ENCODE data around the gene CGB1. TPM values are rescaled to one million over a fixed set of nuclear protein-coding genes. Genes with fewer than 3 reads are reported as not detected.

The CGB1 gene
- total RNA-seq, 1 experiment from 2014 or later, result not detected

DNA sequence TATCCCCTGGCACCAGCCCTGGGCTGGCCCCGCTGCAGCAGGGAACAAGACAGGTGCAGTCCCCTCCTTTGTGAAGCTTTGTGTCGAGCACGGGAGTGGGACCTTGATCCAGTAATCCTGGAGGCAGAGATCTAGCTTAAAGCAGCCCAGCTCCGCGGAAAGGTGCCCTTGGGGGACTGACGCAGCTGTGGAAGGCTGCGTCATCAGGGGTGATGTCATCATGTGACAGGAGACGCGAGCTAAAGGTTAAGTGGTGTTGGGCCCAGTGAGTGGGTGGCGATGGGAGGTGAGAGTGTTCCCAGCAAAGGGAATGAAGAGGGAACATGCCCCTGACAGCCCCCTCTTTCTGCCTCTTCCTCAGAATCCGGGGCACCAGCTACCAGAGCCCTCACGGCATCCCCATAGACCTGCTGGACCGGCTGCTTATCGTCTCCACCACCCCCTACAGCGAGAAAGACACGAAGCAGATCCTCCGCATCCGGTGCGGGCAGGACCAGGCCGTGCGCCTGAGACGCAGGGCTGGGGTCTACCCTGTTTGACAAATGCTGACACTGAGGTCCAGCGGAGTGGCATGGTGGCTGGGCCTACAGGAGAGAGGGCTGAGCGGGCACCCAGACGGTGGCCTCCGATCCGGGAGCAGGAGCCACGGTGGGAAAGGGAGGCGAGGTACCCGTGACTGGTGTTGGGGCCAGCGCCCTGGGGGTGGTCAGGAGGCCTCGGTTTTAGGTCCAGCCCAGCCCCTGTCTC is 22.4 kb downstream of the CGB1 start:
- H3K14ac ChIP-seq (ENCODE audit: insufficient read depth, low read length), result no peak overlapping the region
- DNase-seq, result no peak
- H2BK20ac ChIP-seq (ENCODE audit: low read depth, low read length, poor library complexity, severe bottlenecking), result no peak overlapping the region
- no peak overlapping the region for H2AK5ac ChIP-seq (ENCODE audit: insufficient read length, low read length)
- TF ChIP-seq CTCF (conservative IDR thresholded peaks at IDR 0.05), result no peak
- peaks cover 8% of the 10 kb centered on the region for H3K23me2 ChIP-seq (ENCODE audit: insufficient read length, low read depth, low read length, poor library complexity, severe bottlenecking)
- no peak overlapping the region for H2BK5ac ChIP-seq (ENCODE audit: insufficient read length, low read length)
- H3K27ac Mint-ChIP-seq, result peak overlapping the region in 1 of 3 experiments; percentile 44; a peak in 1 of 7 replicates
- H3K23ac ChIP-seq (ENCODE audit: insufficient read length, low read depth, low read length), result no peak overlapping the region
- H3K36me3 Mint-ChIP-seq (ENCODE audit: insufficient read depth in 1 of 3, low read depth in 3 of 3), result peaks cover 21 to 69% (median 66%) of the 10 kb centered on the region in 3 experiments; a peak in 6 of 7 replicates
- H3K4me3 Mint-ChIP-seq, result no peak overlapping the region
- H3K9me3 ChIP-seq (ENCODE audit: control insufficient read depth, low read depth, low read length), result no peaks in the 10 kb centered on the region
- no peak overlapping the region for H4K5ac ChIP-seq (ENCODE audit: insufficient read length, low read depth, low read length)
- H2BK120ac ChIP-seq (ENCODE audit: low read depth, low read length, poor library complexity, severe bottlenecking), result no peak overlapping the region
- peaks cover 13% of the 10 kb centered on the region for H3K27me3 Mint-ChIP-seq (ENCODE audit: low read depth)
- no peaks in the 10 kb centered on the region for H3K4me1 ChIP-seq (ENCODE audit: insufficient read depth, low read length)
- no peak overlapping the region for H3K4me2 ChIP-seq (ENCODE audit: insufficient read depth, insufficient read length, low read length)
- H3K18ac ChIP-seq (ENCODE audit: insufficient read length, low read depth, low read length), result no peak overlapping the region
- H2AFZ ChIP-seq (ENCODE audit: low read length), result no peak overlapping the region
- H2BK15ac ChIP-seq (ENCODE audit: low read depth, low read length), result no peak overlapping the region
- no peak overlapping the region for H3T11ph ChIP-seq (ENCODE audit: low read length)
- no peaks in the 10 kb centered on the region; the same call in 1 of the 2 replicates for H3K27me3 ChIP-seq (ENCODE audit: insufficient read depth, low read length)
- H2BK12ac ChIP-seq (ENCODE audit: insufficient read length, low read depth, low read length), result no peak overlapping the region
- no peaks in the 10 kb centered on the region for H4K20me1 ChIP-seq (ENCODE audit: control insufficient read depth, insufficient read depth, insufficient read length)
- H4K91ac ChIP-seq (ENCODE audit: insufficient read length, low read depth, low read length), result no peak overlapping the region
- H3K79me1 ChIP-seq (ENCODE audit: insufficient read depth, low read depth, low read length, poor library complexity, severe bottlenecking), result no peaks in the 10 kb centered on the region
- no peak overlapping the region for H3K56ac ChIP-seq (ENCODE audit: insufficient read length, low read depth, low read length)
- H4K8ac ChIP-seq (replicated peaks; ENCODE audit: insufficient read length, low read depth, low read length), result no peak overlapping the region
- peaks cover 4 to 16% of the 10 kb centered on the region in 2 experiments for H3K4me1 Mint-ChIP-seq
- H3K9me3 Mint-ChIP-seq, result peaks cover 0 to 1% of the 10 kb centered on the region in 2 experiments; a peak in 1 of 5 replicates
- H3K79me2 ChIP-seq (ENCODE audit: insufficient read depth, low read length), result no peaks in the 10 kb centered on the region
- no peak overlapping the region for H3K4ac ChIP-seq (ENCODE audit: low read depth, low read length)
- WGBS (ENCODE audit: extremely low coverage, insufficient read length, low lambda C conversion rate), result no CpG with 5 or more reads among the region's 32 CpGs
- no peak overlapping the region for H3K9ac ChIP-seq (ENCODE audit: extremely low read depth, insufficient read length, low read length)
- no peak overlapping the region for H3K27ac ChIP-seq (ENCODE audit: insufficient read length, low read depth, low read length)

Data from H9 (cell line).